ENCODE data around the gene MCTP1.

- TF ChIP-seq POLR2AphosphoS5 (IDR thresholded peaks at IDR 0.05; ENCODE audit: low read depth, low read length), result no peak
- TF ChIP-seq POLR2A (IDR thresholded peaks at IDR 0.05; ENCODE audit: low read depth, low read length), result no peak
- TF ChIP-seq TAF1 (IDR thresholded peaks at IDR 0.05; ENCODE audit: borderline replicate concordance, low read depth, low read length), result no peak
These were observed 312.6 kb downstream of the MCTP1 start for GRCh38 chr5:94972268-94972667.
